ENCODE results near the gene NGFR. TPM values are rescaled to one million over a fixed set of nuclear protein-coding genes. Genes with fewer than 3 reads are reported as not detected.
"Not testable (repeated sequence)": the region's sequence is repeated elsewhere in the genome, so short reads cannot be mapped to it uniquely, and the experiment has no call there.

The NGFR gene
- total and polyA plus RNA-seq, 3 donors from 2014 or later: 11.3 to 21.5 (median 20.6) TPM

GRCh38 chr17:49497148-49498028 lies 2.3 kb downstream of the NGFR start:
- TF ChIP-seq, protein P1, sequence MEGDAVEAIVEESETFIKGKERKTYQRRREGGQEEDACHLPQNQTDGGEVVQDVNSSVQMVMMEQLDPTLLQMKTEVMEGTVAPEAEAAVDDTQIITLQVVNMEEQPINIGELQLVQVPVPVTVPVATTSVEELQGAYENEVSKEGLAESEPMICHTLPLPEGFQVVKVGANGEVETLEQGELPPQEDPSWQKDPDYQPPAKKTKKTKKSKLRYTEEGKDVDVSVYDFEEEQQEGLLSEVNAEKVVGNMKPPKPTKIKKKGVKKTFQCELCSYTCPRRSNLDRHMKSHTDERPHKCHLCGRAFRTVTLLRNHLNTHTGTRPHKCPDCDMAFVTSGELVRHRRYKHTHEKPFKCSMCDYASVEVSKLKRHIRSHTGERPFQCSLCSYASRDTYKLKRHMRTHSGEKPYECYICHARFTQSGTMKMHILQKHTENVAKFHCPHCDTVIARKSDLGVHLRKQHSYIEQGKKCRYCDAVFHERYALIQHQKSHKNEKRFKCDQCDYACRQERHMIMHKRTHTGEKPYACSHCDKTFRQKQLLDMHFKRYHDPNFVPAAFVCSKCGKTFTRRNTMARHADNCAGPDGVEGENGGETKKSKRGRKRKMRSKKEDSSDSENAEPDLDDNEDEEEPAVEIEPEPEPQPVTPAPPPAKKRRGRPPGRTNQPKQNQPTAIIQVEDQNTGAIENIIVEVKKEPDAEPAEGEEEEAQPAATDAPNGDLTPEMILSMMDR (IDR thresholded peaks at IDR 0.05): no peak
- no peak for TF ChIP-seq POLR2A (IDR thresholded peaks at IDR 0.05)
- peak; percentile 64 for DNase-seq
- intact Hi-C loops (cut with DNase I; ENCODE audit: low total_unique reads): loop anchor here (5.0 kb wide), 1 partner anchor 55 kb away; no protein-coding TSS in a partner anchor
- H3K4me3 ChIP-seq: peak overlapping the region; percentile 45 to 52
- no peaks in the 10 kb centered on the region for H3K27me3 ChIP-seq
- H3K36me3 ChIP-seq (ENCODE audit: low read depth, missing control alignments): no peaks in the 10 kb centered on the region
- WGBS, 2 donors: 0% methylated on average over 12 to 69 of the region's 75 CpGs
- H3K27ac ChIP-seq: peak overlapping the region in 1 of 2 donors; percentile 24
- H3K4me1 ChIP-seq: peaks cover 24% of the 10 kb centered on the region
- H3K9me3 ChIP-seq: no peaks in the 10 kb centered on the region

DNA sequence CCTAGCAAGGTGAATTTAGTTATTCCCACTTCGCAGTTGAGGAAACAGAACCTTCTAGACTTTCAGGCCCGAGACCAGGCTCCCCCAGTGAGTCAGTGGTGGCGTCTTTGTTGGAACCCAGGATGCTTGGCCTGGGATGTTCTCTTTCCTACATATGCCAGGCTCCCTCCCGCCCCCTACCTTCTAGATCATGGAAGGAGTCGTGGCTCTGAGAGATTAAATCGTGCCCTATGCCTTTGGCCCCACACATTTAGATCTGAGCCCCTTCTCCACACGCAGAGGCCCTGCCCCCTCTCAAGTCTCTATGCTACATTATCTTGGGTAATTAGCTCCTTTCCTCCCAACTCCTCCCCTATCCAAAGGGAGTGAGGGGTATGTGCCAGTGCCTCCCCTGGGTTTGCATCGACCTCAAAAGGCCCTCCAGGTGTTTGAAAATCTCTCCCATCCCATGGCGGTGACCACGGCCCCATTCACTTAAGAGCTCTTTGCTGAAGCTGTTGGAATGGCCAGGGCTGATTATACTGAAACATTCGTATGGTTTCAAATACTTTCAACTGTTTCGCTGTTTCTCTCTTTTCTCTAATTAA lies 3.0 kb downstream of the NGFR start:
- no peaks in the 10 kb centered on the region for H3K9me3 ChIP-seq
- intact Hi-C loops (cut with DNase I; ENCODE audit: low total_unique reads): loop anchor here (5.0 kb wide), 1 partner anchor 54 kb away; no protein-coding TSS in a partner anchor
- DNase-seq: no peak
- no peaks in the 10 kb centered on the region for H3K27me3 ChIP-seq
- WGBS, 2 donors: 28 to 33% methylated on average over 12 of the region's 12 CpGs
- TF ChIP-seq, protein P1 (IDR thresholded peaks at IDR 0.05): no peak
- peaks cover 24% of the 10 kb centered on the region for H3K4me1 ChIP-seq
- H3K27ac ChIP-seq: no peak overlapping the region
- no peaks in the 10 kb centered on the region for H3K36me3 ChIP-seq (ENCODE audit: low read depth, missing control alignments)
- H3K4me3 ChIP-seq: peak overlapping the region in 1 of 2 donors; percentile 45

- no peaks in the 10 kb centered on the region for H3K27me3 ChIP-seq
- intact Hi-C loops (cut with DNase I; ENCODE audit: low total_unique reads): no loop called here
- H3K9me3 ChIP-seq: no peaks in the 10 kb centered on the region
- H3K27ac ChIP-seq: no peak overlapping the region
- TF ChIP-seq, protein P1 (IDR thresholded peaks at IDR 0.05): no peak
- TF ChIP-seq POLR2A (IDR thresholded peaks at IDR 0.05): no peak
- no peak overlapping the region for H3K4me3 ChIP-seq
- DNase-seq: no peak
- 87 to 97% methylated on average over 3 of the region's 3 CpGs for WGBS, 2 donors
- no peaks in the 10 kb centered on the region for H3K36me3 ChIP-seq (ENCODE audit: low read depth, missing control alignments)
- peaks cover 20% of the 10 kb centered on the region for H3K4me1 ChIP-seq
These were observed 6.4 kb downstream of the NGFR start for GRCh38 chr17:49501496-49501895.

- no peaks in the 10 kb centered on the region for H3K36me3 ChIP-seq (ENCODE audit: low read depth, missing control alignments)
- WGBS, 2 donors: 66 to 69% methylated on average over 4 of the region's 4 CpGs
- no peak for DNase-seq
- intact Hi-C loops (cut with DNase I; ENCODE audit: low total_unique reads): no loop called here
- peaks cover 12% of the 10 kb centered on the region for H3K4me1 ChIP-seq
- no peak overlapping the region for H3K27ac ChIP-seq
- no peaks in the 10 kb centered on the region for H3K9me3 ChIP-seq
- H3K4me3 ChIP-seq: no peak overlapping the region
- H3K27me3 ChIP-seq: no peaks in the 10 kb centered on the region
- TF ChIP-seq, protein P1 (IDR thresholded peaks at IDR 0.05): no peak
- no peak for TF ChIP-seq POLR2A (IDR thresholded peaks at IDR 0.05)
These were observed 7.2 kb downstream of the NGFR start for GRCh38 chr17:49502254-49502653.

DNA sequence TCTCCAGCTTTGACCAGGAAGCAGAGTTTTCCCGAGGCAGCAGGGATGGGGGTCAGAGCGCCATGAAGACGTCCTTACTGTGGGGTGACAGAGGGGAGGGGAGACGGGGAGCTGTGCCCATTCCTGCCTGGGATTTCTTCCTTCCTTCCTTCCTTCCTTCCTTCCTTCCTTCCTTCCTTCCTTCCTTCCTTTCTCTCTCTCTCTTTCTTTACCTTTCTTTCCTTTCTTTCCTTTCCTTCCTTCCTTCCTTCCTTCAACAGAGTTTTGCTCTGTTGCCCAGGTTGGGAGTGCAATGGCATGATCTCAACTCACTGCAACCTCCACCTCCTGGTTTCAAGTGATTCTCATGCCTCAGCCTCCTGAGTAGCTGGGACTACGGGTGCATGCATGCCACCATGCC lies 7.6 kb downstream of the NGFR start:
- H3K27me3 ChIP-seq; H3K9me3 ChIP-seq; DNase-seq; H3K36me3 ChIP-seq (ENCODE audit: low read depth, missing control alignments); H3K27ac ChIP-seq; H3K4me3 ChIP-seq; H3K4me1 ChIP-seq; intact Hi-C loops (cut with DNase I; ENCODE audit: low total_unique reads): not testable (repeated sequence)
- WGBS, 2 donors: 60 to 71% methylated on average over 5 of the region's 5 CpGs

Data from testis (tissue), 3 donors.